ENCODE data around the gene USP5.

GRCh38 chr12:6899837-6900519, 48.0 kb downstream of the USP5 start:
- TF ChIP-seq, protein P1, sequence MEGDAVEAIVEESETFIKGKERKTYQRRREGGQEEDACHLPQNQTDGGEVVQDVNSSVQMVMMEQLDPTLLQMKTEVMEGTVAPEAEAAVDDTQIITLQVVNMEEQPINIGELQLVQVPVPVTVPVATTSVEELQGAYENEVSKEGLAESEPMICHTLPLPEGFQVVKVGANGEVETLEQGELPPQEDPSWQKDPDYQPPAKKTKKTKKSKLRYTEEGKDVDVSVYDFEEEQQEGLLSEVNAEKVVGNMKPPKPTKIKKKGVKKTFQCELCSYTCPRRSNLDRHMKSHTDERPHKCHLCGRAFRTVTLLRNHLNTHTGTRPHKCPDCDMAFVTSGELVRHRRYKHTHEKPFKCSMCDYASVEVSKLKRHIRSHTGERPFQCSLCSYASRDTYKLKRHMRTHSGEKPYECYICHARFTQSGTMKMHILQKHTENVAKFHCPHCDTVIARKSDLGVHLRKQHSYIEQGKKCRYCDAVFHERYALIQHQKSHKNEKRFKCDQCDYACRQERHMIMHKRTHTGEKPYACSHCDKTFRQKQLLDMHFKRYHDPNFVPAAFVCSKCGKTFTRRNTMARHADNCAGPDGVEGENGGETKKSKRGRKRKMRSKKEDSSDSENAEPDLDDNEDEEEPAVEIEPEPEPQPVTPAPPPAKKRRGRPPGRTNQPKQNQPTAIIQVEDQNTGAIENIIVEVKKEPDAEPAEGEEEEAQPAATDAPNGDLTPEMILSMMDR (IDR thresholded peaks at IDR 0.05): no peak
- TF ChIP-seq POLR2A (IDR thresholded peaks at IDR 0.05): no peak

Data from Peyer's patch (tissue), 4 donors.